Breast epithelium (tissue), 4 donors: ENCODE results near the gene MYL12A. TPM values are rescaled to one million over a fixed set of nuclear protein-coding genes. Genes with fewer than 3 reads are reported as not detected.

Source experiments
- DNase-seq, 2 donors: peaks; one replicate each; pipeline ENCODE4 v3.0.0-alpha.2; 2019; ENCODE audit warnings: low spot score in 2 of 2
- H3K27ac ChIP-seq, 2 donors: fragments of 200-600 bp; sonication (generic) in 1 of 2; one replicate each; pipeline ENCODE4 v1.5.1; 2016 to 2019; ENCODE audit warnings: mild to moderate bottlenecking in 1 of 2
- H3K27me3 ChIP-seq, 2 donors: fragments of 200-600 bp; sonication (generic) in 1 of 2; one replicate each; pipeline versions ENCODE4 v1.5.1 to v1.6.0; 2017 to 2019; ENCODE audit warnings: control low read depth in 1 of 2, mild to moderate bottlenecking in 1 of 2
- H3K36me3 ChIP-seq: fragments of 200-600 bp; one replicate; pipeline ENCODE4 v1.5.1; 2019
- H3K4me1 ChIP-seq, 2 donors: fragments of 200-600 bp; sonication (generic); one replicate each; pipeline ENCODE4 v1.5.1; 2016 to 2019; ENCODE audit warnings: control low read depth in 1 of 2
- H3K4me3 ChIP-seq, 3 donors: fragments of 200-600 bp; sonication (generic); 1 replicate in 2 of 3; 2 replicates in 1 of 3; pipeline ENCODE4 v1.5.1; 2016 to 2019; ENCODE audit warnings: mild to moderate bottlenecking in 3 of 3, moderate library complexity in 2 of 3
- H3K9me3 ChIP-seq, 2 donors: fragments of 200-600 bp; sonication (generic) in 1 of 2; one replicate each; pipeline ENCODE4 v1.5.1; 2016 to 2019; ENCODE audit warnings: control low read depth in 1 of 2
- CTCF ChIP-seq, 3 donors: fragments of 450-650 bp; IDR thresholded peaks; one replicate each; pipeline ENCODE4 v1.5.1; 2016 to 2017; ENCODE audit warnings: antibody characterized with exemption in 3 of 3, mild to moderate bottlenecking in 3 of 3, moderate library complexity in 3 of 3
- POLR2A ChIP-seq: fragments of 450-650 bp; IDR thresholded peaks from one replicate; pipeline ENCODE4 v1.6.1; 2016; ENCODE audit warnings: antibody characterized with exemption, mild to moderate bottlenecking, moderate library complexity
- POLR2AphosphoS5 ChIP-seq, 3 donors: sonication (generic); formaldehyde crosslinking; IDR thresholded peaks; one replicate each; pipeline ENCODE4 v1.6.1; 2017; ENCODE audit warnings: antibody characterized with exemption in 3 of 3
- intact Hi-C: fragments of 100-400 bp; cut with DNase I; formaldehyde crosslinking; loops from one replicate; pipeline ENCODE4 v1.15.1; 2023; ENCODE audit warnings: low total_unique reads
- total RNA-seq, 3 donors: library from RNA; depleted of rRNA; stranded (reverse); fragments of >200 nt; gene quantifications; one replicate each; pipeline ENCODE4 v1.1.0, GENCODE V29; 2016

Gene MYL12A
- total RNA-seq, 3 donors from 2014 or later, result 403 to 495 (median 444) TPM

- intact Hi-C loops, result no loop called here
These were observed 49.7 kb downstream of the MYL12A start for GRCh38 chr18:3297025-3297984.

GRCh38 chr18:3304832-3305231 lies 57.2 kb downstream of the MYL12A start:
- Histone ChIP-seq H3K36me3 (no peaks in the 10 kb centered on the region), H3K27ac (peak overlapping the region; percentile 63 to 66), H3K9me3 (no peaks in the 10 kb centered on the region), H3K27me3 (no peaks in the 10 kb centered on the region), H3K4me1 (no peaks in the 10 kb centered on the region), H3K4me3 (no peak overlapping the region)
- no peak for DNase-seq
- intact Hi-C loops, result no loop called here
- no peak for TF ChIP-seq CTCF (IDR thresholded peaks at IDR 0.05)
- no peak for TF ChIP-seq POLR2AphosphoS5 (IDR thresholded peaks at IDR 0.05)
- TF ChIP-seq POLR2A, result no peak

More at GRCh38 chr18:3297025-3297984, 49.7 kb downstream of the MYL12A start:
- TF ChIP-seq POLR2AphosphoS5 (IDR thresholded peaks at IDR 0.05) (peak; percentile 36 to 70 (median 41)), CTCF (IDR thresholded peaks at IDR 0.05) (peak in 2 of 3 donors; percentile 23 to 29), POLR2A (no peak)
- peak overlapping the region; percentile 42 to 73 (median 65) for H3K4me3 ChIP-seq
- peak; percentile 92 to 96 for DNase-seq
- no peaks in the 10 kb centered on the region for H3K36me3 ChIP-seq
- H3K9me3 ChIP-seq, result no peaks in the 10 kb centered on the region
- no peaks in the 10 kb centered on the region for H3K4me1 ChIP-seq
- H3K27me3 ChIP-seq, result no peaks in the 10 kb centered on the region
- H3K27ac ChIP-seq, result peak overlapping the region; percentile 67 to 70

- Histone ChIP-seq H3K9me3 (no peaks in the 10 kb centered on the region), H3K36me3 (no peaks in the 10 kb centered on the region), H3K4me3 (no peak overlapping the region), H3K27ac (peak overlapping the region; percentile 63 to 66), H3K27me3 (no peaks in the 10 kb centered on the region), H3K4me1 (no peaks in the 10 kb centered on the region)
- intact Hi-C loops, result no loop called here
- peak in 1 of 2 donors; percentile 82 for DNase-seq
- TF ChIP-seq POLR2AphosphoS5 (IDR thresholded peaks at IDR 0.05), result peak in 1 of 3 donors; percentile 70
- no peak for TF ChIP-seq POLR2A
These were observed 57.8 kb downstream of the MYL12A start for GRCh38 chr18:3305354-3305762.

Other genes with a start within 250 kb of the MYL12A start
- gene LPIN2, start 234.7 kb upstream of the MYL12A start, total RNA-seq, result 10 to 100 TPM; 21.8 to 38.1 (median 29.2) TPM
- gene MYOM1, start 27.8 kb upstream of the MYL12A start, total RNA-seq, result 1 to 10 TPM; 3.1 to 6.9 (median 5.9) TPM
- gene MYL12B, start 14.3 kb downstream of the MYL12A start, total RNA-seq, result 100 to 1,000 TPM; 305 to 371 (median 335) TPM
- 100 to 1,000 TPM in 2 of 3 donors, 10 to 100 TPM in 1; 67.7 to 161 (median 108) TPM for gene TGIF1, start 202.4 kb downstream of the MYL12A start, total RNA-seq